H9 (cell line): ENCODE data around the gene LRRC36. TPM values are rescaled to one million over a fixed set of nuclear protein-coding genes. Genes with fewer than 3 reads are reported as not detected.

Experiments used
- DNase-seq: peaks from one replicate; pipeline ENCODE4 v3.0.0-alpha.2; 2017
- H2AFZ ChIP-seq: one replicate; pipeline ENCODE4 v1.6.1; 2013; ENCODE audit warnings: mild to moderate bottlenecking, low read length, control low read depth, moderate library complexity
- H2AK5ac ChIP-seq: 2 replicates; pipeline ENCODE4 v1.6.1; 2013; ENCODE audit warnings: low read length, control low read depth, mixed read lengths; ENCODE audit not compliant: insufficient read length
- H2BK120ac ChIP-seq: one replicate; pipeline ENCODE4 v1.6.1; 2013; ENCODE audit warnings: low read depth, mild to moderate bottlenecking, low read length, control low read depth, inconsistent platforms; ENCODE audit not compliant: poor library complexity, severe bottlenecking
- H2BK12ac ChIP-seq: 2 replicates; pipeline ENCODE4 v1.6.1; 2013; ENCODE audit warnings: low read length, control low read depth, mixed read lengths, low read depth; ENCODE audit not compliant: insufficient read length
- H2BK15ac ChIP-seq: 2 replicates; pipeline ENCODE4 v1.6.1; 2013; ENCODE audit warnings: low read depth, low read length, control low read depth
- H2BK20ac ChIP-seq: one replicate; pipeline ENCODE4 v1.6.1; 2013; ENCODE audit warnings: low read depth, mild to moderate bottlenecking, low read length, control low read depth, inconsistent platforms; ENCODE audit not compliant: poor library complexity, severe bottlenecking
- H2BK5ac ChIP-seq: 2 replicates; pipeline ENCODE4 v1.6.1; 2013; ENCODE audit warnings: low read length, control low read depth, mixed read lengths; ENCODE audit not compliant: insufficient read length
- H3K14ac ChIP-seq: 2 replicates; pipeline ENCODE4 v1.6.1; 2013; ENCODE audit warnings: low read length, control low read depth; ENCODE audit not compliant: insufficient read depth
- H3K18ac ChIP-seq: 2 replicates; pipeline ENCODE4 v1.6.1; 2013; ENCODE audit warnings: low read depth, mild to moderate bottlenecking, mixed read lengths, low read length, control low read depth; ENCODE audit not compliant: insufficient read length
- H3K23ac ChIP-seq: 2 replicates; pipeline ENCODE4 v1.6.1; 2013; ENCODE audit warnings: low read length, control low read depth, mixed read lengths, low read depth; ENCODE audit not compliant: insufficient read length
- H3K23me2 ChIP-seq: 2 replicates; pipeline ENCODE4 v1.6.1; 2013; ENCODE audit warnings: low read depth, mild to moderate bottlenecking, mixed read lengths, low read length, control low read depth; ENCODE audit not compliant: insufficient read length, poor library complexity, severe bottlenecking
- H3K27ac ChIP-seq: 2 replicates; pipeline ENCODE4 v1.5.1; 2013; ENCODE audit warnings: low read length, control low read depth, mixed read lengths, low read depth; ENCODE audit not compliant: insufficient read length
- H3K27me3 ChIP-seq: 2 replicates; pipeline ENCODE4 v1.6.1; 2013; ENCODE audit warnings: low read length, control low read depth, inconsistent platforms; ENCODE audit not compliant: insufficient read depth
- H3K4ac ChIP-seq: 2 replicates; pipeline ENCODE4 v1.6.1; 2013; ENCODE audit warnings: low read depth, mild to moderate bottlenecking, control low read depth, inconsistent platforms, low read length, moderate library complexity
- H3K4me1 ChIP-seq: 2 replicates; pipeline ENCODE4 v1.6.1; 2013; ENCODE audit warnings: low read length, control low read depth, inconsistent platforms; ENCODE audit not compliant: insufficient read depth
- H3K4me2 ChIP-seq: 2 replicates; pipeline ENCODE4 v1.6.1; 2013; ENCODE audit warnings: low read length, control low read depth, mixed read lengths; ENCODE audit not compliant: insufficient read length, insufficient read depth
- H3K56ac ChIP-seq: 2 replicates; pipeline ENCODE4 v1.6.1; 2013; ENCODE audit warnings: low read depth, mild to moderate bottlenecking, mixed read lengths, low read length, control low read depth; ENCODE audit not compliant: insufficient read length
- H3K79me1 ChIP-seq: 2 replicates; pipeline ENCODE4 v1.6.1; 2013; ENCODE audit warnings: low read depth, mild to moderate bottlenecking, moderate library complexity, low read length, control low read depth, inconsistent platforms; ENCODE audit not compliant: insufficient read depth, poor library complexity, severe bottlenecking
- H3K79me2 ChIP-seq: 2 replicates; pipeline ENCODE4 v1.6.1; 2013; ENCODE audit warnings: low read length, control low read depth, inconsistent platforms; ENCODE audit not compliant: insufficient read depth
- H3K9ac ChIP-seq: 2 replicates; pipeline ENCODE4 v1.6.1; 2013; ENCODE audit warnings: low read length, control low read depth, mixed read lengths; ENCODE audit not compliant: insufficient read length; ENCODE audit errors: extremely low read depth
- H3K9me3 ChIP-seq: one replicate; pipeline ENCODE4 v1.6.1; 2013; ENCODE audit warnings: low read depth, low read length, inconsistent platforms; ENCODE audit not compliant: control insufficient read depth
- H3T11ph ChIP-seq: one replicate; pipeline ENCODE4 v1.6.1; 2013; ENCODE audit warnings: mild to moderate bottlenecking, low read length, control low read depth, inconsistent platforms
- H4K20me1 ChIP-seq: one replicate; pipeline ENCODE4 v1.6.1; 2013; ENCODE audit not compliant: control insufficient read depth, insufficient read length, insufficient read depth
- H4K5ac ChIP-seq: 2 replicates; pipeline ENCODE4 v1.6.1; 2013; ENCODE audit warnings: low read depth, mild to moderate bottlenecking, mixed read lengths, low read length, control low read depth; ENCODE audit not compliant: insufficient read length
- H4K8ac ChIP-seq: replicated peaks from 2 replicates; pipeline ENCODE4 v1.6.1; 2013; ENCODE audit warnings: low read length, control low read depth, mixed read lengths, low read depth; ENCODE audit not compliant: insufficient read length
- H4K91ac ChIP-seq: 2 replicates; pipeline ENCODE4 v1.6.1; 2013; ENCODE audit warnings: low read depth, mild to moderate bottlenecking, moderate library complexity, mixed read lengths, low read length, control low read depth; ENCODE audit not compliant: insufficient read length
- H3K27ac Mint-ChIP-seq, 3 experiments: 2 replicates in 2 of 3; 3 replicates in 1 of 3; pipeline ENCODE4 v1.8.0; 2020 to 2021; ENCODE audit warnings: mixed read lengths in 3 of 3, mild to moderate bottlenecking in 1 of 3, moderate library complexity in 1 of 3
- H3K27me3 Mint-ChIP-seq: 2 replicates; pipeline ENCODE4 v1.8.0; 2021; ENCODE audit warnings: low read depth, mild to moderate bottlenecking, moderate library complexity, mixed read lengths
- H3K36me3 Mint-ChIP-seq, 3 experiments: 2 replicates in 2 of 3; 3 replicates in 1 of 3; pipeline ENCODE4 v1.8.0; 2020 to 2021; ENCODE audit warnings: low read depth in 3 of 3, mixed read lengths in 3 of 3; ENCODE audit not compliant: insufficient read depth in 1 of 3
- H3K4me1 Mint-ChIP-seq, 2 experiments: 2 replicates each; pipeline ENCODE4 v1.8.0; 2020; ENCODE audit warnings: mixed read lengths in 2 of 2
- H3K4me3 Mint-ChIP-seq, 2 experiments: 2 replicates in 1 of 2; 3 replicates in 1 of 2; pipeline ENCODE4 v1.8.0; 2020 to 2021; ENCODE audit warnings: mild to moderate bottlenecking in 2 of 2, mixed read lengths in 2 of 2, moderate library complexity in 1 of 2
- H3K9me3 Mint-ChIP-seq, 2 experiments: 2 replicates in 1 of 2; 3 replicates in 1 of 2; pipeline ENCODE4 v1.8.0; 2020; ENCODE audit warnings: mild to moderate bottlenecking in 2 of 2, mixed read lengths in 2 of 2, moderate library complexity in 1 of 2
- WGBS: extraction: QIAGEN DNeasy Blood & Tissue Kit; methylation state at CpG from one replicate; pipeline ENCODE4 v1.1.7; 2013; ENCODE audit warnings: missing lambda C conversion rate, low lambda C conversion rate, mixed read lengths; ENCODE audit not compliant: insufficient read length; ENCODE audit errors: extremely low coverage; 5-methylcytosine and 5-hydroxymethylcytosine counted together
- total RNA-seq: library from RNA; stranded (reverse); gene quantifications from 2 replicates; pipeline ENCODE4 v1.2.1, GENCODE V29; 2021
- TF ChIP-seq, protein P1 (sequence below): fragments of 200-600 bp; sonication (generic); conservative IDR thresholded peaks from 3 replicates; pipeline ENCODE4 v1.8.0; 2021; ENCODE audit warnings: antibody characterized with exemption, mild to moderate bottlenecking

The LRRC36 gene
- total RNA-seq, 1 experiment from 2014 or later: not detected

DNA sequence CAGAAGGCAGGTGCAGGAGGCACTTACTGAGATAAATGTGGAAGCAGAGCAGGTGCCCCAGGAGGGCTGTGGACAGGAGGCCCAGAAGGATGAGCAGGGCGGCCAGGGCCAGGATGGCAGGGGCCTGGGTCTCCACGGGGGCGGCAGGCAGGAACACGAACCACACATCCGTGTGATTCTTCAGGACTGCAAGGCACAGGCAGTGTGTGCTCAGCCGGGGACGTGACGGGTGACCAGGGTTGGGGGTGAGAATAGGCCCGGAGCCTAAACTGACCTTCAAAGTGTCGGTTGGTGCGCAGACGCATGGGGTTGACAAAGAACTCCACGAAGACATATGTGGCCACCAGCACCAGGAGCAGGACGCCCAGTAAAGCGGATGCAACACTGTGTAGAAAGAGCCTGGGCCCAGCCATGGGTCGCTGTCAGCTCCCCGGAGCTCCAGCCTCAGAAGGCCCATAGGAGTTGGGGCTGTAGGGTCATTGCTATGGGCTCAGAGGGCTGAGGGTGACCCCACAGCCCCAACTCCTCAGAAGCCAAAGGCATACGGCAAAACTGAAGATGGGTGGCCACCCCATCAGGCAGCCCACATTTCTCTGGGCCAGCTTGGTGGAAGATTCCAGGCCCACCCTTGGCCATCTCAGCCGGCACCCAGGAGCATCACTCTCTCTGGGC lies 72.1 kb downstream of the LRRC36 start:
- H2BK120ac ChIP-seq: no peak overlapping the region
- no peak overlapping the region for H3K18ac ChIP-seq
- no peak overlapping the region for H3K9ac ChIP-seq
- peaks cover 0 to 1% (median 0%) of the 10 kb centered on the region in 3 experiments; a peak in 1 of 7 replicates for H3K36me3 Mint-ChIP-seq
- no peak overlapping the region for H2BK5ac ChIP-seq
- no peak overlapping the region for H4K91ac ChIP-seq
- H3K4me3 Mint-ChIP-seq: no peak overlapping the region; a peak in 1 of 5 replicates
- H3K4me1 ChIP-seq: no peaks in the 10 kb centered on the region
- H3K4me2 ChIP-seq: no peak overlapping the region
- H3T11ph ChIP-seq: no peak overlapping the region
- no peaks in the 10 kb centered on the region for H3K9me3 ChIP-seq
- no peak overlapping the region for H3K23ac ChIP-seq
- H2BK12ac ChIP-seq: no peak overlapping the region
- TF ChIP-seq, protein P1, sequence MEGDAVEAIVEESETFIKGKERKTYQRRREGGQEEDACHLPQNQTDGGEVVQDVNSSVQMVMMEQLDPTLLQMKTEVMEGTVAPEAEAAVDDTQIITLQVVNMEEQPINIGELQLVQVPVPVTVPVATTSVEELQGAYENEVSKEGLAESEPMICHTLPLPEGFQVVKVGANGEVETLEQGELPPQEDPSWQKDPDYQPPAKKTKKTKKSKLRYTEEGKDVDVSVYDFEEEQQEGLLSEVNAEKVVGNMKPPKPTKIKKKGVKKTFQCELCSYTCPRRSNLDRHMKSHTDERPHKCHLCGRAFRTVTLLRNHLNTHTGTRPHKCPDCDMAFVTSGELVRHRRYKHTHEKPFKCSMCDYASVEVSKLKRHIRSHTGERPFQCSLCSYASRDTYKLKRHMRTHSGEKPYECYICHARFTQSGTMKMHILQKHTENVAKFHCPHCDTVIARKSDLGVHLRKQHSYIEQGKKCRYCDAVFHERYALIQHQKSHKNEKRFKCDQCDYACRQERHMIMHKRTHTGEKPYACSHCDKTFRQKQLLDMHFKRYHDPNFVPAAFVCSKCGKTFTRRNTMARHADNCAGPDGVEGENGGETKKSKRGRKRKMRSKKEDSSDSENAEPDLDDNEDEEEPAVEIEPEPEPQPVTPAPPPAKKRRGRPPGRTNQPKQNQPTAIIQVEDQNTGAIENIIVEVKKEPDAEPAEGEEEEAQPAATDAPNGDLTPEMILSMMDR: no peak
- H3K27ac Mint-ChIP-seq: no peak overlapping the region
- peaks cover 2% of the 10 kb centered on the region for H4K20me1 ChIP-seq
- no peak overlapping the region for H4K8ac ChIP-seq
- H3K23me2 ChIP-seq: no peaks in the 10 kb centered on the region
- peaks cover 18% of the 10 kb centered on the region; the same call in 1 of the 2 replicates for H3K27me3 ChIP-seq
- peaks cover 19 to 36% of the 10 kb centered on the region in 2 experiments for H3K4me1 Mint-ChIP-seq
- H2AFZ ChIP-seq: no peak overlapping the region
- no peak for DNase-seq
- no peak overlapping the region for H4K5ac ChIP-seq
- no peak overlapping the region for H3K4ac ChIP-seq
- H3K27me3 Mint-ChIP-seq: peaks cover 60% of the 10 kb centered on the region
- H2BK20ac ChIP-seq: no peak overlapping the region
- H3K79me1 ChIP-seq: no peaks in the 10 kb centered on the region
- H3K27ac ChIP-seq: no peak overlapping the region
- H2BK15ac ChIP-seq: no peak overlapping the region
- no peak overlapping the region for H3K14ac ChIP-seq
- no peaks in the 10 kb centered on the region for H3K79me2 ChIP-seq
- no peaks in the 10 kb centered on the region for H3K9me3 Mint-ChIP-seq
- WGBS: no CpG with 5 or more reads among the region's 19 CpGs
- no peak overlapping the region for H3K56ac ChIP-seq
- no peak overlapping the region for H2AK5ac ChIP-seq
